K562 (cell line): ENCODE data around the gene PTPRG. TPM values are rescaled to one million over a fixed set of nuclear protein-coding genes. Genes with fewer than 3 reads are reported as not detected.
A peak's percentile ranks its signal among the peaks of the same experiment; 100 is the strongest.

Experiments used
- ATAC-seq: fragments of 200-7000 bp; cut with Tn5 transposase; 3 replicates; pipeline ENCODE4 v1.9.1; 2020; ENCODE audit warnings: moderate library complexity
- BruUV-seq: library from RNA; stranded (reverse); fragments of 400-500 nt; replicated peaks from 2 replicates; lab custom pipeline; 2021; lab: Mats Ljungman, UMichigan
- CTCF ChIA-PET: fragments of 300-600 bp; formaldehyde crosslinking; extraction: SDS; loops from one replicate; lab custom pipeline; 2021; ENCODE audit warnings: low intra/inter-chr PET ratio; lab: Yijun Ruan, JAX
- POLR2A ChIA-PET: fragments of 300-600, 350-650 bp; sonication (Branson Sonifier 250); formaldehyde crosslinking; extraction: SDS; loops from one replicate; lab custom pipeline; 2021; ENCODE audit warnings: antibody characterized with exemption, inconsistent platforms; lab: Yijun Ruan, JAX
- DNase-seq, 4 experiments: peaks; one replicate each; pipeline versions ENCODE4 v3.0.0 to v3.0.0-alpha.2; 2011 to 2018; ENCODE audit warnings: low spot score in 3 of 4, mixed read lengths in 3 of 4; ENCODE audit errors: extremely low read depth in 1 of 4
- FAIRE-seq: peaks from 2 replicates; lab custom pipeline; 2011; peaks lifted over from hg19 to GRCh38; lab: Jason Lieb, UNC
- H2AFZ ChIP-seq: 2 replicates; pipeline ENCODE4 v1.6.0; 2011; ENCODE audit warnings: low read depth, low read length, control low read depth, inconsistent platforms
- H3K27ac ChIP-seq: fragments of 200-600 bp; 3 replicates; pipeline ENCODE4 v1.8.0; 2011; ENCODE audit warnings: low read depth, mild to moderate bottlenecking, control low read depth, inconsistent platforms, low read length, moderate library complexity, mixed read lengths; ENCODE audit errors: extremely low read depth
- H3K27me3 ChIP-seq, 2 experiments: fragments of 300-600 bp in 1 of 2; 2 replicates in 1 of 2; 3 replicates in 1 of 2; pipeline versions ENCODE4 v1.6.0 to v1.8.0; 2011; ENCODE audit warnings: inconsistent platforms in 2 of 2, low read length in 2 of 2, mild to moderate bottlenecking in 1 of 2, mixed read lengths in 1 of 2, moderate library complexity in 1 of 2; ENCODE audit not compliant: control insufficient read depth in 2 of 2, insufficient read depth in 2 of 2
- H3K36me3 ChIP-seq: fragments of 300-600 bp; 3 replicates; pipeline ENCODE4 v1.8.0; 2011; ENCODE audit warnings: mild to moderate bottlenecking, low read length, inconsistent platforms; ENCODE audit not compliant: control insufficient read depth, insufficient read depth
- H3K4me1 ChIP-seq, 2 experiments: fragments of 200-600 bp in 1 of 2; replicated peaks in 1 of 2; 2 replicates in 1 of 2; 3 replicates in 1 of 2; pipeline versions ENCODE4 v1.5.1 to v1.8.0; 2011; ENCODE audit warnings: inconsistent platforms in 2 of 2, low read length in 2 of 2, mild to moderate bottlenecking in 1 of 2, mixed read lengths in 1 of 2, moderate library complexity in 1 of 2; ENCODE audit not compliant: control insufficient read depth in 2 of 2, insufficient read depth in 2 of 2
- H3K4me2 ChIP-seq: 2 replicates; pipeline ENCODE4 v1.6.1; 2011; ENCODE audit warnings: low read length, control low read depth, inconsistent platforms, mixed read lengths; ENCODE audit not compliant: insufficient read depth
- H3K4me3 ChIP-seq: fragments of 200-600 bp; sonication (generic), shearing (Covaris generic); 2 replicates; pipeline ENCODE4 v1.5.1; 2016; ENCODE audit warnings: control low read depth, inconsistent platforms
- H3K79me2 ChIP-seq: fragments of 200-600 bp; 3 replicates; pipeline ENCODE4 v1.8.0; 2011; ENCODE audit warnings: low read length, inconsistent platforms; ENCODE audit not compliant: control insufficient read depth, insufficient read depth
- H3K9ac ChIP-seq, 2 experiments: 2 replicates each; pipeline versions ENCODE4 v1.6.0 to v1.6.1; 2011; ENCODE audit warnings: low read depth in 2 of 2, low read length in 2 of 2, control low read depth in 1 of 2, inconsistent platforms in 1 of 2, mild to moderate bottlenecking in 1 of 2, mixed read lengths in 1 of 2; ENCODE audit not compliant: insufficient read depth in 1 of 2
- H3K9me1 ChIP-seq: one replicate; pipeline ENCODE4 v1.6.0; 2011; ENCODE audit warnings: inconsistent platforms, mild to moderate bottlenecking, low read length, moderate library complexity; ENCODE audit not compliant: control insufficient read depth, insufficient read depth
- H3K9me3 ChIP-seq: replicated peaks from 2 replicates; pipeline ENCODE4 v1.5.1; 2011; ENCODE audit warnings: low read depth, low read length, inconsistent platforms; ENCODE audit not compliant: control insufficient read depth, insufficient read depth
- H4K20me1 ChIP-seq: replicated peaks from 2 replicates; pipeline ENCODE4 v1.6.1; 2011; ENCODE audit warnings: low read length, inconsistent platforms, mixed read lengths; ENCODE audit not compliant: control insufficient read depth, insufficient read depth
- CCAR2 ChIP-seq: fragments of 200-400 bp; formaldehyde crosslinking; IDR thresholded peaks from 2 replicates; pipeline ENCODE4 v1.6.1; 2017; ENCODE audit warnings: mild to moderate bottlenecking, low read depth, low read length
- HDAC8 ChIP-seq: fragments of 450-650 bp; IDR thresholded peaks from 2 replicates; pipeline ENCODE4 v1.6.1; 2016; ENCODE audit warnings: mild to moderate bottlenecking, missing genetic modification characterization, moderate library complexity, missing compliant biosample characterization
- SNIP1 ChIP-seq: fragments of 450-650 bp; IDR thresholded peaks from 2 replicates; pipeline ENCODE4 v1.7.1; 2017; ENCODE audit warnings: low read depth, mild to moderate bottlenecking
- ZNF224 ChIP-seq: sonication (generic); formaldehyde crosslinking; IDR thresholded peaks from 2 replicates; pipeline ENCODE4 v1.8.0; 2022; ENCODE audit warnings: mild to moderate bottlenecking, missing genetic modification reagents
- ZNF239 ChIP-seq: fragments of 250-450 bp; sonication (Bioruptor Pico); IDR thresholded peaks from 2 replicates; pipeline ENCODE4 v1.4.0; 2020; ENCODE audit warnings: mild to moderate bottlenecking
- ZNF41 ChIP-seq: fragments of 250-450 bp; sonication (Bioruptor Pico); conservative IDR thresholded peaks from 2 replicates; pipeline ENCODE4 v1.4.0; 2020; ENCODE audit warnings: mild to moderate bottlenecking
- WGBS: fragments of 100-300 bp; shearing (Covaris generic); methylation state at CpG from one replicate; pipeline ENCODE4 v1.1.6; 2016; ENCODE audit warnings: low coverage, mixed read lengths; ENCODE audit not compliant: insufficient coverage; ENCODE audit errors: missing lambda C conversion rate; 5-methylcytosine and 5-hydroxymethylcytosine counted together
- in situ Hi-C: fragments of 300-500 bp; cut with MboI; formaldehyde crosslinking; loops from 4 replicates; pipeline ENCODE4 v1.15.0; 2018; ENCODE audit warnings: inconsistent platforms, mixed read lengths
- intact Hi-C: fragments of 100-400 bp; cut with micrococcal nuclease; formaldehyde crosslinking; loops from 2 replicates; pipeline ENCODE4 v1.14.2; 2022
- polyA plus RNA-seq, 8 experiments: library from polyadenylated mRNA; depleted of rRNA in 4 of 8; stranded (reverse) in 5 of 8; unstranded in 3 of 8; fragments of >200 nt; fragmentation: Nextera tagmentation in 2 of 8; fragmentation: Illumina TruSeq in 1 of 8; extraction: Ambion mirVana in 2 of 8; extraction: Trizol in 1 of 8; gene quantifications; 2 replicates each; pipeline versions ENCODE4 v1.2.1 to v1.2.3, GENCODE V29; 2011 to 2014; ENCODE audit warnings: inconsistent platforms in 1 of 8, missing spikeins in 1 of 8
- total RNA-seq, 7 experiments: library from RNA; depleted of rRNA in 6 of 7; stranded (reverse); fragments of >200 nt in 6 of 7; fragmentation: Illumina TruSeq in 2 of 7; extraction: Trizol in 2 of 7; gene quantifications; 2 replicates each; pipeline versions ENCODE4 v1.2.1 to v1.2.3, GENCODE V29; 2011 to 2021; ENCODE audit warnings: low replicate concordance in 1 of 7
- TF ChIP-seq, protein P1 (sequence below): sonication (generic); formaldehyde crosslinking; IDR thresholded peaks from 2 replicates; pipeline ENCODE4 v1.8.0; 2023; ENCODE audit warnings: mild to moderate bottlenecking, missing genetic modification reagents
- TF ChIP-seq, protein P2 (sequence below): fragments of 450-650 bp; IDR thresholded peaks from 2 replicates; pipeline ENCODE4 v1.6.1; 2018; ENCODE audit not compliant: partially characterized antibody
- TF ChIP-seq, protein P3 (sequence below): fragments of 450-650 bp; formaldehyde crosslinking; conservative IDR thresholded peaks from 2 replicates; pipeline ENCODE4 v1.4.0; 2022; ENCODE audit warnings: mild to moderate bottlenecking, missing genetic modification characterization
- TF ChIP-seq, protein P4 (sequence below), 3 experiments: fragments of 200-800 bp in 1 of 3; fragments of 250-450 bp in 1 of 3; fragments of 450-650 bp in 1 of 3; sonication (Bioruptor Pico) in 1 of 3; sonication (Bioruptor generic) in 1 of 3; formaldehyde crosslinking in 1 of 3; IDR thresholded peaks; 2 replicates each; pipeline versions ENCODE4 v1.6.1 to v1.8.0; 2016 to 2022; ENCODE audit warnings: mild to moderate bottlenecking in 2 of 3, missing genetic modification characterization in 2 of 3, missing compliant biosample characterization in 1 of 3, moderate library complexity in 1 of 3

The PTPRG gene
- total and polyA plus RNA-seq, 9 of the 15 experiments (the other 6 are each of a cell fraction or from before 2014, with no cell fraction given): 0.16 TPM; not detected in 8

DNA sequence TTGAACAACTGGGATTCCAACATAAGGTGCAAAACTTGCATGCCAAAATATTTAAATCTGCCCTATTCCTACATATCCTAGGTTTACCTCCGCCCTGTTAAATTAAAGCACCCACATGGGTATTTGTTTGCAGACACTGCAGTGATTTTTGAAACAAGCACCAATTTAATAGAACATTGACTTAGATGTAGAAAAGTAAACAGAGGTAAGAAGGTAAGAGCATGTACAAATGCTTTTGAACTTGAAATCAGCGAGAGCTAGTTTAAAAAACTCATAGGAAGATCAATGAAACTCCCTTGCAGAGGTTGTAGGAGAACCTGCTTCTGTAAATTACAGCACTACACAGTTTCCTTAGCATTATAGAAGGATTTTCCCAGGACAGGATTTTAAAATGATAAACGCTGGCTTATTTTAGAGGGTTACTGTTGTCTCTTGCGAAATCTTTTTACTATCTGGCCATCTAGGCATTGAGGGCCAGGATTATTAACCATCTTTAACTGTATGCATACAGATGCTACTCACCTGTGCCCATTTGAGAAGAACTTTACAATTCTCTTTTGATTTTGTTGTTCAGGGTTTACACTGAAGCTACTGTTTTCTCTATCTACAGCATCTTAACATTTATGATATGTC lies 527.2 kb downstream of the PTPRG start (continued):
- TF ChIP-seq HDAC8 (tag) (no peak), ZNF224 (CRISPR knock-in tag) (no peak), ZNF239 (CRISPR knock-in tag) (no peak), CCAR2 (no peak), SNIP1 (no peak), ZNF41 (no peak)
- TF ChIP-seq, protein P1, sequence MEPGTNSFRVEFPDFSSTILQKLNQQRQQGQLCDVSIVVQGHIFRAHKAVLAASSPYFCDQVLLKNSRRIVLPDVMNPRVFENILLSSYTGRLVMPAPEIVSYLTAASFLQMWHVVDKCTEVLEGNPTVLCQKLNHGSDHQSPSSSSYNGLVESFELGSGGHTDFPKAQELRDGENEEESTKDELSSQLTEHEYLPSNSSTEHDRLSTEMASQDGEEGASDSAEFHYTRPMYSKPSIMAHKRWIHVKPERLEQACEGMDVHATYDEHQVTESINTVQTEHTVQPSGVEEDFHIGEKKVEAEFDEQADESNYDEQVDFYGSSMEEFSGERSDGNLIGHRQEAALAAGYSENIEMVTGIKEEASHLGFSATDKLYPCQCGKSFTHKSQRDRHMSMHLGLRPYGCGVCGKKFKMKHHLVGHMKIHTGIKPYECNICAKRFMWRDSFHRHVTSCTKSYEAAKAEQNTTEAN (CRISPR knock-in tag): no peak

DNA sequence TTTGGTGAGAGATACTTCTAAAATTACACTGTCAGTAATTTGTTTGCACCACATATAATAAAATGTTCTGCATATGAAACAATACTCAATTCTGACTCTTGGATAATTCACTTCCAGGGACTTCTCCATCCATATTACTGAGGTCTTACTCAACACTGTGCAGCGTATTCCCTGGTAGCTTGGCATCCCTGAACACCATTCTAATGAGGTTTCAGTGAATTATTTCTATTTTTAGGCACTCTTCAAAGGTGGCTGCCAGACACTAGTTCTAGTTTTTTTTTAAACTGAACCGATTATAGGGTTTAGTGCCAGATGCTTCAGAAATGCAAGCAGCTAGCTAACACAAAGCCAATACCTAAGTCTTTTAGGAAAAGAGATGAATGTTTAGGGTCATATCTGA lies 528.7 kb downstream of the PTPRG start:
- no peaks in the 10 kb centered on the region for H4K20me1 ChIP-seq
- H3K4me3 ChIP-seq: no peak overlapping the region
- WGBS: 6% methylated on average over 2 of the region's 2 CpGs
- H3K27me3 ChIP-seq: no peaks in the 10 kb centered on the region
- BruUV-seq: no TSS peak
- H3K27ac ChIP-seq: no peak overlapping the region
- H3K9me1 ChIP-seq: no peaks in the 10 kb centered on the region
- H2AFZ ChIP-seq: no peak overlapping the region
- H3K4me2 ChIP-seq: no peak overlapping the region
- H3K9ac ChIP-seq: no peak overlapping the region
- no peaks in the 10 kb centered on the region for H3K79me2 ChIP-seq
- ATAC-seq: no peak
- H3K36me3 ChIP-seq: no peaks in the 10 kb centered on the region
- POLR2A ChIA-PET: no interaction called here
- TF ChIP-seq, protein P2, sequence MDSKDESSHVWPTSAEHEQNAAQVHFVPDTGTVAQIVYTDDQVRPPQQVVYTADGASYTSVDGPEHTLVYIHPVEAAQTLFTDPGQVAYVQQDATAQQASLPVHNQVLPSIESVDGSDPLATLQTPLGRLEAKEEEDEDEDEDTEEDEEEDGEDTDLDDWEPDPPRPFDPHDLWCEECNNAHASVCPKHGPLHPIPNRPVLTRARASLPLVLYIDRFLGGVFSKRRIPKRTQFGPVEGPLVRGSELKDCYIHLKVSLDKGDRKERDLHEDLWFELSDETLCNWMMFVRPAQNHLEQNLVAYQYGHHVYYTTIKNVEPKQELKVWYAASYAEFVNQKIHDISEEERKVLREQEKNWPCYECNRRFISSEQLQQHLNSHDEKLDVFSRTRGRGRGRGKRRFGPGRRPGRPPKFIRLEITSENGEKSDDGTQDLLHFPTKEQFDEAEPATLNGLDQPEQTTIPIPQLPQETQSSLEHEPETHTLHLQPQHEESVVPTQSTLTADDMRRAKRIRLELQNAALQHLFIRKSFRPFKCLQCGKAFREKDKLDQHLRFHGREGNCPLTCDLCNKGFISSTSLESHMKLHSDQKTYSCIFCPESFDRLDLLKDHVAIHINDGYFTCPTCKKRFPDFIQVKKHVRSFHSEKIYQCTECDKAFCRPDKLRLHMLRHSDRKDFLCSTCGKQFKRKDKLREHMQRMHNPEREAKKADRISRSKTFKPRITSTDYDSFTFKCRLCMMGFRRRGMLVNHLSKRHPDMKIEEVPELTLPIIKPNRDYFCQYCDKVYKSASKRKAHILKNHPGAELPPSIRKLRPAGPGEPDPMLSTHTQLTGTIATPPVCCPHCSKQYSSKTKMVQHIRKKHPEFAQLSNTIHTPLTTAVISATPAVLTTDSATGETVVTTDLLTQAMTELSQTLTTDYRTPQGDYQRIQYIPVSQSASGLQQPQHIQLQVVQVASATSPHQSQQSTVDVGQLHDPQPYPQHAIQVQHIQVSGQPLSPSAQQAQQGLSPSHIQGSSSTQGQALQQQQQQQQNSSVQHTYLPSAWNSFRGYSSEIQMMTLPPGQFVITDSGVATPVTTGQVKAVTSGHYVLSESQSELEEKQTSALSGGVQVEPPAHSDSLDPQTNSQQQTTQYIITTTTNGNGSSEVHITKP: no peak
- TF ChIP-seq, protein P3, sequence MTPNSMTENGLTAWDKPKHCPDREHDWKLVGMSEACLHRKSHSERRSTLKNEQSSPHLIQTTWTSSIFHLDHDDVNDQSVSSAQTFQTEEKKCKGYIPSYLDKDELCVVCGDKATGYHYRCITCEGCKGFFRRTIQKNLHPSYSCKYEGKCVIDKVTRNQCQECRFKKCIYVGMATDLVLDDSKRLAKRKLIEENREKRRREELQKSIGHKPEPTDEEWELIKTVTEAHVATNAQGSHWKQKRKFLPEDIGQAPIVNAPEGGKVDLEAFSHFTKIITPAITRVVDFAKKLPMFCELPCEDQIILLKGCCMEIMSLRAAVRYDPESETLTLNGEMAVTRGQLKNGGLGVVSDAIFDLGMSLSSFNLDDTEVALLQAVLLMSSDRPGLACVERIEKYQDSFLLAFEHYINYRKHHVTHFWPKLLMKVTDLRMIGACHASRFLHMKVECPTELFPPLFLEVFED: no peak
- TF ChIP-seq, protein P4, sequence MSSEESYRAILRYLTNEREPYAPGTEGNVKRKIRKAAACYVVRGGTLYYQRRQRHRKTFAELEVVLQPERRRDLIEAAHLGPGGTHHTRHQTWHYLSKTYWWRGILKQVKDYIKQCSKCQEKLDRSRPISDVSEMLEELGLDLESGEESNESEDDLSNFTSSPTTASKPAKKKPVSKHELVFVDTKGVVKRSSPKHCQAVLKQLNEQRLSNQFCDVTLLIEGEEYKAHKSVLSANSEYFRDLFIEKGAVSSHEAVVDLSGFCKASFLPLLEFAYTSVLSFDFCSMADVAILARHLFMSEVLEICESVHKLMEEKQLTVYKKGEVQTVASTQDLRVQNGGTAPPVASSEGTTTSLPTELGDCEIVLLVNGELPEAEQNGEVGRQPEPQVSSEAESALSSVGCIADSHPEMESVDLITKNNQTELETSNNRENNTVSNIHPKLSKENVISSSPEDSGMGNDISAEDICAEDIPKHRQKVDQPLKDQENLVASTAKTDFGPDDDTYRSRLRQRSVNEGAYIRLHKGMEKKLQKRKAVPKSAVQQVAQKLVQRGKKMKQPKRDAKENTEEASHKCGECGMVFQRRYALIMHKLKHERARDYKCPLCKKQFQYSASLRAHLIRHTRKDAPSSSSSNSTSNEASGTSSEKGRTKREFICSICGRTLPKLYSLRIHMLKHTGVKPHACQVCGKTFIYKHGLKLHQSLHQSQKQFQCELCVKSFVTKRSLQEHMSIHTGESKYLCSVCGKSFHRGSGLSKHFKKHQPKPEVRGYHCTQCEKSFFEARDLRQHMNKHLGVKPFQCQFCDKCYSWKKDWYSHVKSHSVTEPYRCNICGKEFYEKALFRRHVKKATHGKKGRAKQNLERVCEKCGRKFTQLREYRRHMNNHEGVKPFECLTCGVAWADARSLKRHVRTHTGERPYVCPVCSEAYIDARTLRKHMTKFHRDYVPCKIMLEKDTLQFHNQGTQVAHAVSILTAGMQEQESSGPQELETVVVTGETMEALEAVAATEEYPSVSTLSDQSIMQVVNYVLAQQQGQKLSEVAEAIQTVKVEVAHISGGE (CRISPR knock-in tag; IDR thresholded peaks at IDR 0.05): 0 out of 6 replicates have a peak, but pooled peaks of 1 of the 3 experiments have one; percentile 16
- H3K4me1 ChIP-seq: no peaks in the 10 kb centered on the region
- CTCF ChIA-PET: no interaction called here
- no peak for FAIRE-seq
- H3K9me3 ChIP-seq: no peaks in the 10 kb centered on the region
- intact Hi-C loops: no loop called here
- in situ Hi-C loops: no loop called here
- no peak for DNase-seq
